Amygdala (tissue), 56 donors: ENCODE measurements around the gene SLC30A10.
"Not testable (repeated sequence)": the region's sequence is repeated elsewhere in the genome, so short reads cannot be mapped to it uniquely, and the experiment has no call there.

Experiments
- DNase-seq, 56 donors: peaks; one replicate each; lab custom pipeline; 2025; lab: John Stamatoyannopoulos, UW

Gene SLC30A10

DNA sequence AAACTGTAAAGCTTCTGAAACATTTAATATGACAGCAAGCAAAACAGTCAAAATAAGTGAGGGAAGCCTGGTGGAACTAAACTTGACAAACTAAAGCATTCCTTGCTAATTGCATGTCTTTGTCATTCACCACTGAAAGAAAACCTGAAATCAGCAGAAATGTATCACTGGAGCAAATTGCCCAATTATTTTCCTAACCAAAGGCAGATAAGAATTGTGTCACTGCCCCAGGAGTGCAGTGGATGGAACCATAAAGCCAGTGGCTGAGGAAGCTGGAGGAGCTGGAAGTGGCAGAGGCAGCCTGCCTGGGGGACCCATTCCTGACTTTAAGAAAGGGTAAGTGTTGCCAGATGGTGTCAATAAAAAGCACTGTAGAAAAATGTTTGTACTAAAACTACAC is 2.7 kb upstream of the SLC30A10 start:
- DNase-seq, result no peak

GRCh38 chr1:219928791-219929118 is 398 bp upstream of the SLC30A10 start:
- DNase-seq, result peak in 1 of 56 donors; percentile 46

DNA sequence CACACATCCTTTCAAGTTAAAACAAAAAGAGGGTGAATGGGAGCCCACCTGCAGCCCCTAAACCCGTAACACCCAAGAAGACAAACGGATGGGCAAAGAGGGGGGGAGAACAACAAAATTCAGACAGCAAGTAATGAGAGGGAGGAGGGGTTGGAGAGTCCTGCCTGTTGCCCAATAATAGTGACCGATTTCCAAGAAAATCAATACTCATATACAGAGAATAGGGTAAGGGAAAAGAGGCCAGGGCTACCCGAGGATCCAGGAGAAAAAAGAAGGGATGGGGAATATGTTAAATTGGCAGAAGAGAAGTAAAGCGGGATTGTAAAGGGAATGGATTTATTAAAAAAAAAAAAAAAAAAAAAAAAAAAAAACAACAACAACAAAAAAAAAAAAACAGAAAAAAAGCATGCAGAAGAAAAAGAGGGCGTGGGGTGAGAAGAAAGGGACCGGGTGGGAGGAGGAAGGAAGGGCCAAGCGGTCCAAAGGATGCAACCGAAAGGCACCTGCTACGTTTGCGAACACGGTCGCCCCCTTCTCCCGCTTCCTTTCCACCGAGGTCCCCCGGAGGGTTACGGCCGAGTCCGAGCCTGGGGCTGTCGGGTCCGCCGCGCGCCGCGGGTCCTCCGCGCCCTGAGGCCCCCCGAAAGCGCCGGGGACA is 930 bp downstream of the SLC30A10 start:
- no peak for DNase-seq

GRCh38 chr1:219926363-219926998 is 1.9 kb downstream of the SLC30A10 start:
- DNase-seq, result no peak

- DNase-seq, result no peak
These were observed 4.0 kb downstream of the SLC30A10 start for GRCh38 chr1:219924342-219924741.

- DNase-seq, result no peak
These were observed 10.4 kb downstream of the SLC30A10 start for GRCh38 chr1:219917851-219918466.

DNA sequence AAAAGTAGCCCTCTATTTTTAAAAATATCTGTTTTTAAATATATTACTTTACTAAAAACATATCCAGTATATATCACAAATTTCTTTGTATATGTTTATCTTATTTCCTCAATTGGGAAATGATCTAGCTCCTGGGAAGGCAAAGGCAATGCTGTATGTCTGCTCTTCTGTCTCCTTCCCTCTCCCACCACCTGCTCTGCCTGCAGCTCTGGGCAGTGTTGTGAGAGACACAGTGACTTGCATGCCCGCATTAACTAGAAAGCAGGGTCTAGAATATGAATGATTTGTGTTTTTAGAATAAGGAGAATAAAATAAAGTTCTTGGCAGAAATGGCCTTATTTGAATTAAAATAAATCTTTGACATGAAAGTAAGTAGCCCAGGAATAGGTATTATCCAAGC is 11.1 kb downstream of the SLC30A10 start:
- no peak for DNase-seq

- DNase-seq, result no peak
These were observed 12.1 kb downstream of the SLC30A10 start for GRCh38 chr1:219916257-219916656.

DNA sequence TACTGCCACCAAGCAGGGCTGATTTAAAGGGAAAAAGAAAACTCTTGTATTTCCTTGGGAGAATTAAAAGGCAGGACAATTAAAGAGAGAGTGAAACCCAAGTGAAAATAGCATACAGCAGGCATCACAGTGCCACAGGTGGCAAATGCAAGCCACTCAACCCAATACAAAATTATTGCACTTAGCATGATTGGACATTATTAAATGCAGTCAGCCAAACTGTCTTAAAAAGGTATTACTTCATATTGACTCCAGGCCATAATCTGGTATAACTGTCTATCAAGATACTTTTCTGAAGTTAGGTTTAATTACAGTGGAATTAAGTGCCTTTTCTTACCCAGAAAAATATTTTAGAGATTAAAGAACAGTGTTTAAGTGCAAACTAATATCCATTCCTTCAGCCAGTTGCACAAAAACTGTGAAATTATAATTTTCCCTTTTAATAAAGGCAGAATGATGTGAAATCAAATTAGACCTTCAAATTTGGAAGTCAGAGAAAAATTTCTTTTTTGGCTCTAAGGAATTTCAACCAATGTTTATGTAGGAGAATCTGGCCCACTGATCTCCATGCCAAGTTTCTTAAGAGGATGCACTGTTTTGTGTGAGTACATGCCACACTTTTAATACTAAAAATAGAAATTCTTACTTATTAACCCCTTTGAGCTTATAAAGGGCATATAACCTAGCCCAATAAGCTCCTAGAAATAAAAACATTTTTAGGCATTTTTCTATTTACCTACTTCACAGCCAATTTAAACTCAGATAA is 15.2 kb downstream of the SLC30A10 start:
- no peak for DNase-seq

- no peak for DNase-seq
These were observed 17.6 kb downstream of the SLC30A10 start for GRCh38 chr1:219910716-219911115.

GRCh38 chr1:219909476-219909875 is 18.9 kb downstream of the SLC30A10 start:
- no peak for DNase-seq

- no peak for DNase-seq
These were observed 20.2 kb downstream of the SLC30A10 start for GRCh38 chr1:219908170-219908569.

- no peak for DNase-seq
These were observed 20.6 kb downstream of the SLC30A10 start for GRCh38 chr1:219907772-219908070.

DNA sequence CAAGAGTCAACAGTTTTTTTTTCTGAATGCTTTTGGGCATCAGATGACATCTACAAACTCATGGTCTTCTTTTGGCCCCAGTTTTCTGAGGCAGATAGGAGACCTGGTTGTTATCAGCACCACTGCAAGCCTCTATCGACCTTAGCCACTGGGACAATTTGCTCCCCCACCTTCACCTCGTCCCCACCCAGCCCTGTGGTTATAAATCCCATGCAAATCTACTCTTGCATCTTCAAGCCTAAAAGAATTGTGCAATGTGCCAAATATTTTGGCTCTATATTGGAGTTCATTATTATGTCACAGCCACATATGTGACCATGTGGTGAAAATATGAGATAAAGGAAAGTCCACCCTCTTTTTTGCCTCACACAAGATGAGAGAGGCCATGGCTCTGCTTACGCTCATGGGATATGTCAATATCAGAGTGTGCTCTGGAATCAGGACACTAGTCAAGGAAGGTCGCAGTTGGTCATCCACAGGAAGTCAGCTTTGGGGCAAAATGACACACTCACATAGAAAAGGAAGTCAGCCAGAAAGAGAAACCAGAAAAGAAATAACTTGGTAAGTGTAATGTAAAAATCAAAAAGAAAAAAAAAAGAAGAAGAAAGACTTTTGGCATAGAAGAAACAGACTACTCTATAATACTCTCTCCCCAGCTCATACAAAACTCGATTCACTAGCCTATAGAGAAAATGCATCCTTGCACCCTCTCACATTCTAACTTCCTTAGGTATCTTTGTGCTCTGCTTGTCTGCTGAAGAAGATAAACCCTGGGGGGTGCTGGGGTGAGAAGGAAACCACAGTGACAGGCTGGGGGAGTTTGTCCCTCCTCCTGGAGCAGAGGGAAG is 21.2 kb downstream of the SLC30A10 start:
- no peak for DNase-seq

GRCh38 chr1:219906565-219906923 is 21.8 kb downstream of the SLC30A10 start:
- not testable (repeated sequence) for DNase-seq

GRCh38 chr1:219905524-219905923 is 22.8 kb downstream of the SLC30A10 start:
- DNase-seq, result no peak

DNA sequence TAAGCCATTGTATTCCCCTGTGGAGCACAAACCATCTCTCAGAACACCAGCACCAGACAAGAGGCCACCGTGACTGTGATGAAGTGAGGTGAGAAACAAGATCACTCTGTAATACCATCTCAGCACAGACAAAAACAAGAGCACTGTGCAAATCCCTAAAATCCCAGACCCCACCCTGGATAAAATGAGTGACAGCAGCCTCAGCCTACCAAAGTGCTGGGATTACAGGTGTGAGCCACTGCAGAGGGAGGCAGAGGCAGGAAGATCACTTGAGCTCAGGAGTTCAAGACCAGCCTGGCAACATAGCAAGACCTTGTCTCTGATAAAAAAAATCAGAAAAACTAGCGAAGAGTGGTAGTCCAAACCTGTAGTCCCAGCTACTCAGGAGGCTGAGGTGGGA is 23.4 kb downstream of the SLC30A10 start:
- DNase-seq, result no peak

- no peak for DNase-seq
These were observed 24.9 kb downstream of the SLC30A10 start for GRCh38 chr1:219903353-219903871.

- no peak for DNase-seq
These were observed 25.4 kb downstream of the SLC30A10 start for GRCh38 chr1:219902951-219903350.

DNA sequence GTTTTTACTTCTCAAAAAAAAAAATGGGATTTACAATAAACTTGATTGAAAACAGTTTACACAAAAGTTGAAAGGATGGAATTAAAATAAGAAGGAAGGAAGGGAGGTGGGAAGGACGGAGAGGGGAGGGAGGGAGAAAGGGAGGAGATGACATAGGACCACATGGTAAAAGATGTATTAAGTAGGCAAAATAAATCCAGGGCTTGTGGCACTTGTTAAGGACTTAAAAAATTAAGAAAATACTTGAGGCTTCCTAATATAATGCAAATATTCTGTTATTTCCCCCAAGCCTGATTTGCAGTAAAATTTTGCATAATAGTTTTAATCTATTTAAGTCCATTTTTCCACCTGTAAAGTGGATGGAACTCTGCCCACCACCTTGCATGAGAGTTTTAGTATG is 27.5 kb downstream of the SLC30A10 start:
- DNase-seq, result no peak

DNA sequence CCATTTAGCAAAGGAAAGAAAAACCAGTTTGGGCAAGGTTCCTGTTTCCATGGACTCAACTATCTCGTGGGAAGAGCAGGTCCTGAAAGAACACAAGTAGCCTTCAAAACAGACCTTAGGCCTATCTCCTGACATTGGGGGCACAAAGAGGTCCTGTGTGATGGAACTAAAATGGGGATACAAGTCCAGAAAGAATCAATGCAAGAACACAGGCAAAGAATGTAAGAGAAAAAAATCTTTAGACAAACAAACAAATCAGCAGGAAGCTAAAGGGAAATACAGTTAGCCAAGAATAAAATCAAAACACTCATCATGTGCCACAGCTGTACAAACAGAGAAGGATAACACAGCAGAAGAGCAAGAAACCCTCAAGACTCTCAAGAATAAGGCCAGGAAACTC is 28.2 kb downstream of the SLC30A10 start:
- no peak for DNase-seq
